HG02642 (cell line): ENCODE results near the gene MTHFD1.

Experiments
- ATAC-seq: cut with Tn5 transposase; IDR thresholded peaks from one replicate; pipeline ENCODE4 v1.9.1; 2021; ENCODE audit warnings: mild to moderate bottlenecking; ENCODE audit not compliant: unreplicated experiment, poor library complexity

The MTHFD1 gene

GRCh38 chr14:64478634-64479250 lies 90.6 kb downstream of the MTHFD1 start:
- no peak for ATAC-seq

GRCh38 chr14:64488590-64489099 lies 100.5 kb downstream of the MTHFD1 start:
- no peak for ATAC-seq

- no peak for ATAC-seq
Measured at GRCh38 chr14:64491637-64492036, 103.5 kb downstream of the MTHFD1 start.

GRCh38 chr14:64493455-64493854 lies 105.3 kb downstream of the MTHFD1 start:
- no peak for ATAC-seq

- no peak for ATAC-seq
Measured at GRCh38 chr14:64495252-64495651, 107.1 kb downstream of the MTHFD1 start.

- no peak for ATAC-seq
Measured at GRCh38 chr14:64496764-64497163, 108.6 kb downstream of the MTHFD1 start.

- no peak for ATAC-seq
Measured at GRCh38 chr14:64500088-64500487, 111.9 kb downstream of the MTHFD1 start.

- no peak for ATAC-seq
Measured at GRCh38 chr14:64501411-64502171, 113.4 kb downstream of the MTHFD1 start.

- no peak for ATAC-seq
Measured at GRCh38 chr14:64502456-64502855, 114.3 kb downstream of the MTHFD1 start.

- ATAC-seq, result no peak
Measured at GRCh38 chr14:64502887-64503433, 114.8 kb downstream of the MTHFD1 start.

- peak; percentile 68 for ATAC-seq
Measured at GRCh38 chr14:64503434-64504309, 115.5 kb downstream of the MTHFD1 start, which contains the start of gene ZBTB25. Gene ZBTB25 (minus strand): TSS chr14:64503838. CDS start chr14:64490533, 13,305 bp downstream.

GRCh38 chr14:64504310-64504896 lies 116.2 kb downstream of the MTHFD1 start, which contains the start of gene ZBTB1:
Gene ZBTB1 (plus strand): TSS chr14:64504770. CDS start chr14:64521505, 16,735 bp downstream.
- peak; percentile 33 for ATAC-seq

GRCh38 chr14:64504897-64505794 lies 117.0 kb downstream of the MTHFD1 start:
- peak; percentile 29 for ATAC-seq

GRCh38 chr14:64506721-64507120 lies 118.6 kb downstream of the MTHFD1 start:
- no peak for ATAC-seq

- no peak for ATAC-seq
Measured at GRCh38 chr14:64507376-64508156, 119.4 kb downstream of the MTHFD1 start.

- ATAC-seq, result no peak
Measured at GRCh38 chr14:64508215-64508776, 120.1 kb downstream of the MTHFD1 start.

GRCh38 chr14:64509036-64509435 lies 120.9 kb downstream of the MTHFD1 start:
- no peak for ATAC-seq
